H9 (cell line): ENCODE data around the gene SIN3A. TPM values are rescaled to one million over a fixed set of nuclear protein-coding genes. Genes with fewer than 3 reads are reported as not detected.

Source experiments
- DNase-seq: peaks from one replicate; pipeline ENCODE4 v3.0.0-alpha.2; 2017
- H2AFZ ChIP-seq: one replicate; pipeline ENCODE4 v1.6.1; 2013; ENCODE audit warnings: mild to moderate bottlenecking, low read length, control low read depth, moderate library complexity
- H2AK5ac ChIP-seq: 2 replicates; pipeline ENCODE4 v1.6.1; 2013; ENCODE audit warnings: low read length, control low read depth, mixed read lengths; ENCODE audit not compliant: insufficient read length
- H2BK120ac ChIP-seq: one replicate; pipeline ENCODE4 v1.6.1; 2013; ENCODE audit warnings: low read depth, mild to moderate bottlenecking, low read length, control low read depth, inconsistent platforms; ENCODE audit not compliant: poor library complexity, severe bottlenecking
- H2BK12ac ChIP-seq: 2 replicates; pipeline ENCODE4 v1.6.1; 2013; ENCODE audit warnings: low read length, control low read depth, mixed read lengths, low read depth; ENCODE audit not compliant: insufficient read length
- H2BK15ac ChIP-seq: 2 replicates; pipeline ENCODE4 v1.6.1; 2013; ENCODE audit warnings: low read depth, low read length, control low read depth
- H2BK20ac ChIP-seq: one replicate; pipeline ENCODE4 v1.6.1; 2013; ENCODE audit warnings: low read depth, mild to moderate bottlenecking, low read length, control low read depth, inconsistent platforms; ENCODE audit not compliant: poor library complexity, severe bottlenecking
- H2BK5ac ChIP-seq: 2 replicates; pipeline ENCODE4 v1.6.1; 2013; ENCODE audit warnings: low read length, control low read depth, mixed read lengths; ENCODE audit not compliant: insufficient read length
- H3K14ac ChIP-seq: 2 replicates; pipeline ENCODE4 v1.6.1; 2013; ENCODE audit warnings: low read length, control low read depth; ENCODE audit not compliant: insufficient read depth
- H3K18ac ChIP-seq: 2 replicates; pipeline ENCODE4 v1.6.1; 2013; ENCODE audit warnings: low read depth, mild to moderate bottlenecking, mixed read lengths, low read length, control low read depth; ENCODE audit not compliant: insufficient read length
- H3K23ac ChIP-seq: 2 replicates; pipeline ENCODE4 v1.6.1; 2013; ENCODE audit warnings: low read length, control low read depth, mixed read lengths, low read depth; ENCODE audit not compliant: insufficient read length
- H3K23me2 ChIP-seq: 2 replicates; pipeline ENCODE4 v1.6.1; 2013; ENCODE audit warnings: low read depth, mild to moderate bottlenecking, mixed read lengths, low read length, control low read depth; ENCODE audit not compliant: insufficient read length, poor library complexity, severe bottlenecking
- H3K27ac ChIP-seq: 2 replicates; pipeline ENCODE4 v1.5.1; 2013; ENCODE audit warnings: low read length, control low read depth, mixed read lengths, low read depth; ENCODE audit not compliant: insufficient read length
- H3K27me3 ChIP-seq: 2 replicates; pipeline ENCODE4 v1.6.1; 2013; ENCODE audit warnings: low read length, control low read depth, inconsistent platforms; ENCODE audit not compliant: insufficient read depth
- H3K4ac ChIP-seq: 2 replicates; pipeline ENCODE4 v1.6.1; 2013; ENCODE audit warnings: low read depth, mild to moderate bottlenecking, control low read depth, inconsistent platforms, low read length, moderate library complexity
- H3K4me1 ChIP-seq: 2 replicates; pipeline ENCODE4 v1.6.1; 2013; ENCODE audit warnings: low read length, control low read depth, inconsistent platforms; ENCODE audit not compliant: insufficient read depth
- H3K4me2 ChIP-seq: 2 replicates; pipeline ENCODE4 v1.6.1; 2013; ENCODE audit warnings: low read length, control low read depth, mixed read lengths; ENCODE audit not compliant: insufficient read length, insufficient read depth
- H3K56ac ChIP-seq: 2 replicates; pipeline ENCODE4 v1.6.1; 2013; ENCODE audit warnings: low read depth, mild to moderate bottlenecking, mixed read lengths, low read length, control low read depth; ENCODE audit not compliant: insufficient read length
- H3K79me1 ChIP-seq: 2 replicates; pipeline ENCODE4 v1.6.1; 2013; ENCODE audit warnings: low read depth, mild to moderate bottlenecking, moderate library complexity, low read length, control low read depth, inconsistent platforms; ENCODE audit not compliant: insufficient read depth, poor library complexity, severe bottlenecking
- H3K79me2 ChIP-seq: 2 replicates; pipeline ENCODE4 v1.6.1; 2013; ENCODE audit warnings: low read length, control low read depth, inconsistent platforms; ENCODE audit not compliant: insufficient read depth
- H3K9ac ChIP-seq: 2 replicates; pipeline ENCODE4 v1.6.1; 2013; ENCODE audit warnings: low read length, control low read depth, mixed read lengths; ENCODE audit not compliant: insufficient read length; ENCODE audit errors: extremely low read depth
- H3K9me3 ChIP-seq: one replicate; pipeline ENCODE4 v1.6.1; 2013; ENCODE audit warnings: low read depth, low read length, inconsistent platforms; ENCODE audit not compliant: control insufficient read depth
- H3T11ph ChIP-seq: one replicate; pipeline ENCODE4 v1.6.1; 2013; ENCODE audit warnings: mild to moderate bottlenecking, low read length, control low read depth, inconsistent platforms
- H4K20me1 ChIP-seq: one replicate; pipeline ENCODE4 v1.6.1; 2013; ENCODE audit not compliant: control insufficient read depth, insufficient read length, insufficient read depth
- H4K5ac ChIP-seq: 2 replicates; pipeline ENCODE4 v1.6.1; 2013; ENCODE audit warnings: low read depth, mild to moderate bottlenecking, mixed read lengths, low read length, control low read depth; ENCODE audit not compliant: insufficient read length
- H4K8ac ChIP-seq: replicated peaks from 2 replicates; pipeline ENCODE4 v1.6.1; 2013; ENCODE audit warnings: low read length, control low read depth, mixed read lengths, low read depth; ENCODE audit not compliant: insufficient read length
- H4K91ac ChIP-seq: 2 replicates; pipeline ENCODE4 v1.6.1; 2013; ENCODE audit warnings: low read depth, mild to moderate bottlenecking, moderate library complexity, mixed read lengths, low read length, control low read depth; ENCODE audit not compliant: insufficient read length
- H3K27ac Mint-ChIP-seq, 3 experiments: 2 replicates in 2 of 3; 3 replicates in 1 of 3; pipeline ENCODE4 v1.8.0; 2020 to 2021; ENCODE audit warnings: mixed read lengths in 3 of 3, mild to moderate bottlenecking in 1 of 3, moderate library complexity in 1 of 3
- H3K27me3 Mint-ChIP-seq: 2 replicates; pipeline ENCODE4 v1.8.0; 2021; ENCODE audit warnings: low read depth, mild to moderate bottlenecking, moderate library complexity, mixed read lengths
- H3K36me3 Mint-ChIP-seq, 3 experiments: 2 replicates in 2 of 3; 3 replicates in 1 of 3; pipeline ENCODE4 v1.8.0; 2020 to 2021; ENCODE audit warnings: low read depth in 3 of 3, mixed read lengths in 3 of 3; ENCODE audit not compliant: insufficient read depth in 1 of 3
- H3K4me1 Mint-ChIP-seq, 2 experiments: 2 replicates each; pipeline ENCODE4 v1.8.0; 2020; ENCODE audit warnings: mixed read lengths in 2 of 2
- H3K4me3 Mint-ChIP-seq, 2 experiments: 2 replicates in 1 of 2; 3 replicates in 1 of 2; pipeline ENCODE4 v1.8.0; 2020 to 2021; ENCODE audit warnings: mild to moderate bottlenecking in 2 of 2, mixed read lengths in 2 of 2, moderate library complexity in 1 of 2
- H3K9me3 Mint-ChIP-seq, 2 experiments: 2 replicates in 1 of 2; 3 replicates in 1 of 2; pipeline ENCODE4 v1.8.0; 2020; ENCODE audit warnings: mild to moderate bottlenecking in 2 of 2, mixed read lengths in 2 of 2, moderate library complexity in 1 of 2
- CTCF ChIP-seq: fragments of 200-600 bp; sonication (generic); conservative IDR thresholded peaks from 3 replicates; pipeline ENCODE4 v1.8.0; 2021; ENCODE audit warnings: antibody characterized with exemption, mild to moderate bottlenecking
- WGBS: extraction: QIAGEN DNeasy Blood & Tissue Kit; methylation state at CpG from one replicate; pipeline ENCODE4 v1.1.7; 2013; ENCODE audit warnings: missing lambda C conversion rate, low lambda C conversion rate, mixed read lengths; ENCODE audit not compliant: insufficient read length; ENCODE audit errors: extremely low coverage; 5-methylcytosine and 5-hydroxymethylcytosine counted together
- total RNA-seq: library from RNA; stranded (reverse); gene quantifications from 2 replicates; pipeline ENCODE4 v1.2.1, GENCODE V29; 2021

Gene SIN3A
- total RNA-seq, 1 experiment from 2014 or later = 102 TPM

- no peak overlapping the region for H4K91ac ChIP-seq
- no peak overlapping the region for H4K8ac ChIP-seq
- H3K56ac ChIP-seq = no peak overlapping the region
- no CpG with 5 or more reads among the region's 65 CpGs for WGBS
- H2BK5ac ChIP-seq = no peak overlapping the region
- Mint-ChIP-seq H3K36me3 (peaks cover 4 to 8% (median 5%) of the 10 kb centered on the region in 3 experiments; a peak in 5 of 7 replicates), H3K4me1 (peaks cover 10 to 11% of the 10 kb centered on the region in 2 experiments), H3K4me3 (peak overlapping the region; percentile 67 to 93), H3K27ac (no peak overlapping the region), H3K27me3 (peaks cover 28% of the 10 kb centered on the region), H3K9me3 (no peaks in the 10 kb centered on the region)
- H4K5ac ChIP-seq = no peak overlapping the region
- H2AK5ac ChIP-seq = no peak overlapping the region
- H3K14ac ChIP-seq = no peak overlapping the region
- no peak overlapping the region for H2BK120ac ChIP-seq
- no peaks in the 10 kb centered on the region for H3K79me1 ChIP-seq
- H3T11ph ChIP-seq = no peak overlapping the region
- no peak overlapping the region for H2BK15ac ChIP-seq
- H3K4me2 ChIP-seq = peak overlapping the region; percentile 90
- H2AFZ ChIP-seq = no peak overlapping the region
- no peak overlapping the region for H3K4ac ChIP-seq
- H3K27ac ChIP-seq = no peak overlapping the region
- no peaks in the 10 kb centered on the region for H4K20me1 ChIP-seq
- H3K27me3 ChIP-seq = no peaks in the 10 kb centered on the region; the same call in 1 of the 2 replicates
- no peaks in the 10 kb centered on the region for H3K9me3 ChIP-seq
- H3K23me2 ChIP-seq = peaks cover 13% of the 10 kb centered on the region
- DNase-seq = peak; percentile 65
- no peak overlapping the region for H2BK12ac ChIP-seq
- no peak overlapping the region for H3K9ac ChIP-seq
- no peak for TF ChIP-seq CTCF
- H3K23ac ChIP-seq = no peak overlapping the region
- H3K4me1 ChIP-seq = no peaks in the 10 kb centered on the region
- no peaks in the 10 kb centered on the region for H3K79me2 ChIP-seq
- H3K18ac ChIP-seq = no peak overlapping the region
- H2BK20ac ChIP-seq = no peak overlapping the region
These were observed 104.1 kb downstream of the SIN3A start for GRCh38 chr15:75347222-75348033.
